Neural cell (in vitro differentiated cells): ENCODE measurements around the gene THAP7. TPM values are rescaled to one million over a fixed set of nuclear protein-coding genes. Genes with fewer than 3 reads are reported as not detected.

Experiments
- H2AFZ ChIP-seq: fragments of 200-600, 300-800 bp; sonication (generic), shearing (Covaris generic); 2 replicates; pipeline ENCODE4 v1.6.0; 2014; ENCODE audit warnings: low read depth, mild to moderate bottlenecking, antibody characterized with exemption, low read length, moderate library complexity
- H3F3A ChIP-seq: fragments of 200-600 bp; shearing (Covaris generic); 2 replicates; pipeline ENCODE4 v1.6.1; 2016; ENCODE audit warnings: mild to moderate bottlenecking, moderate library complexity, mixed read lengths, antibody characterized with exemption, low read length; ENCODE audit not compliant: insufficient read depth, poor library complexity, severe bottlenecking
- H3K27ac ChIP-seq: fragments of 200-600, 300-800 bp; sonication (generic), shearing (Covaris generic); 2 replicates; pipeline ENCODE4 v1.5.1; 2014; ENCODE audit warnings: mild to moderate bottlenecking, low read length, moderate library complexity
- H3K27me3 ChIP-seq: fragments of 300-800, 200-600 bp; sonication (generic), shearing (Covaris generic); 2 replicates; pipeline ENCODE4 v1.6.0; 2014; ENCODE audit warnings: mild to moderate bottlenecking, low read depth, low read length, moderate library complexity; ENCODE audit not compliant: insufficient read depth
- H3K36me3 ChIP-seq: fragments of 300-800, 200-600 bp; sonication (generic), shearing (Covaris generic); 2 replicates; pipeline ENCODE4 v1.5.1; 2014; ENCODE audit warnings: mild to moderate bottlenecking, antibody characterized with exemption, low read length, moderate library complexity; ENCODE audit not compliant: insufficient read depth
- H3K4me2 ChIP-seq: fragments of 300-800, 200-600 bp; sonication (generic), shearing (Covaris generic); 2 replicates; pipeline ENCODE4 v1.6.0; 2014; ENCODE audit warnings: mild to moderate bottlenecking, low read length
- H3K4me3 ChIP-seq: fragments of 300-800, 200-600 bp; sonication (generic), shearing (Covaris generic); 2 replicates; pipeline ENCODE4 v1.5.1; 2014; ENCODE audit warnings: mild to moderate bottlenecking, low read length, moderate library complexity
- H3K79me2 ChIP-seq: fragments of 200-600 bp; shearing (Covaris generic); replicated peaks from 2 replicates; pipeline ENCODE4 v1.6.0; 2014; ENCODE audit warnings: mild to moderate bottlenecking, low read length, moderate library complexity; ENCODE audit not compliant: insufficient read depth
- H3K9ac ChIP-seq: fragments of 300-800, 200-600 bp; sonication (generic), shearing (Covaris generic); 2 replicates; pipeline ENCODE4 v1.6.1; 2016; ENCODE audit warnings: mild to moderate bottlenecking, low read length, mixed read lengths
- H3K9me2 ChIP-seq: fragments of 200-600 bp; shearing (Covaris generic); 2 replicates; pipeline ENCODE4 v1.6.1; 2016; ENCODE audit warnings: mild to moderate bottlenecking, low read length, mixed read lengths; ENCODE audit not compliant: insufficient read depth
- H3K9me3 ChIP-seq: fragments of 200-600, 300-800 bp; sonication (generic), shearing (Covaris generic); 2 replicates; pipeline ENCODE4 v1.6.1; 2016; ENCODE audit warnings: mild to moderate bottlenecking, mixed run types, low read length, moderate library complexity, mixed read lengths
- H4K20me1 ChIP-seq: fragments of 200-600 bp; shearing (Covaris generic); 2 replicates; pipeline ENCODE4 v1.6.1; 2016; ENCODE audit warnings: mild to moderate bottlenecking, mixed run types; ENCODE audit not compliant: insufficient read depth
- EP300 ChIP-seq: fragments of 450-650 bp; conservative IDR thresholded peaks from 2 replicates; pipeline ENCODE4 v1.6.1; 2014; ENCODE audit warnings: antibody characterized with exemption, mild to moderate bottlenecking, moderate library complexity; ENCODE audit not compliant: poor library complexity, severe bottlenecking
- EZH2 ChIP-seq: fragments of 200-600, 300-800 bp; shearing (Covaris generic), sonication (generic); IDR thresholded peaks from 2 replicates; pipeline ENCODE4 v1.6.1; 2014; ENCODE audit warnings: antibody characterized with exemption, low read length, borderline replicate concordance, mild to moderate bottlenecking; ENCODE audit not compliant: insufficient read depth, poor library complexity, severe bottlenecking
- MXI1 ChIP-seq: fragments of 450-650 bp; conservative IDR thresholded peaks from 2 replicates; pipeline ENCODE4 v1.6.1; 2014; ENCODE audit warnings: antibody characterized with exemption, mild to moderate bottlenecking; ENCODE audit not compliant: poor library complexity, severe bottlenecking
- POLR2AphosphoS5 ChIP-seq: IDR thresholded peaks from 2 replicates; pipeline ENCODE4 v1.6.1; 2012
- RAD21 ChIP-seq: fragments of 450-650 bp; conservative IDR thresholded peaks from 2 replicates; pipeline ENCODE4 v1.6.1; 2014; ENCODE audit warnings: antibody characterized with exemption, mild to moderate bottlenecking, moderate library complexity
- SMC3 ChIP-seq: fragments of 450-650 bp; conservative IDR thresholded peaks from 2 replicates; pipeline ENCODE4 v1.6.1; 2014; ENCODE audit warnings: antibody characterized with exemption, mild to moderate bottlenecking, moderate library complexity; ENCODE audit not compliant: poor library complexity
- TAF1 ChIP-seq: IDR thresholded peaks from 2 replicates; pipeline ENCODE4 v1.6.1; 2012; ENCODE audit warnings: low read depth
- polyA minus RNA-seq: library from RNA; depleted of rRNA, polyadenylated mRNA; stranded (reverse); fragments of >200 nt; gene quantifications from 2 replicates; pipeline ENCODE4 v1.2.3, GENCODE V29; 2014
- polyA plus RNA-seq: library from polyadenylated mRNA; depleted of rRNA; stranded (reverse); fragments of >200 nt; gene quantifications from 2 replicates; pipeline ENCODE4 v1.2.3, GENCODE V29; 2014
- TF ChIP-seq, protein P1 (sequence below): IDR thresholded peaks from 2 replicates; pipeline ENCODE4 v1.6.1; 2012; ENCODE audit warnings: borderline replicate concordance
- TF ChIP-seq, protein P2 (sequence below): fragments of 450-650 bp; IDR thresholded peaks from 2 replicates; pipeline ENCODE4 v1.5.1; 2014; ENCODE audit warnings: antibody characterized with exemption, mild to moderate bottlenecking, moderate library complexity; ENCODE audit not compliant: poor library complexity, severe bottlenecking

The THAP7 gene, protein sequence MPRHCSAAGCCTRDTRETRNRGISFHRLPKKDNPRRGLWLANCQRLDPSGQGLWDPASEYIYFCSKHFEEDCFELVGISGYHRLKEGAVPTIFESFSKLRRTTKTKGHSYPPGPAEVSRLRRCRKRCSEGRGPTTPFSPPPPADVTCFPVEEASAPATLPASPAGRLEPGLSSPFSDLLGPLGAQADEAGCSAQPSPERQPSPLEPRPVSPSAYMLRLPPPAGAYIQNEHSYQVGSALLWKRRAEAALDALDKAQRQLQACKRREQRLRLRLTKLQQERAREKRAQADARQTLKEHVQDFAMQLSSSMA
- polyA plus RNA-seq (28.7 and 47.4 TPM in 2 replicates), polyA minus RNA-seq (27.8 and 36.8 TPM in 2 replicates)

DNA sequence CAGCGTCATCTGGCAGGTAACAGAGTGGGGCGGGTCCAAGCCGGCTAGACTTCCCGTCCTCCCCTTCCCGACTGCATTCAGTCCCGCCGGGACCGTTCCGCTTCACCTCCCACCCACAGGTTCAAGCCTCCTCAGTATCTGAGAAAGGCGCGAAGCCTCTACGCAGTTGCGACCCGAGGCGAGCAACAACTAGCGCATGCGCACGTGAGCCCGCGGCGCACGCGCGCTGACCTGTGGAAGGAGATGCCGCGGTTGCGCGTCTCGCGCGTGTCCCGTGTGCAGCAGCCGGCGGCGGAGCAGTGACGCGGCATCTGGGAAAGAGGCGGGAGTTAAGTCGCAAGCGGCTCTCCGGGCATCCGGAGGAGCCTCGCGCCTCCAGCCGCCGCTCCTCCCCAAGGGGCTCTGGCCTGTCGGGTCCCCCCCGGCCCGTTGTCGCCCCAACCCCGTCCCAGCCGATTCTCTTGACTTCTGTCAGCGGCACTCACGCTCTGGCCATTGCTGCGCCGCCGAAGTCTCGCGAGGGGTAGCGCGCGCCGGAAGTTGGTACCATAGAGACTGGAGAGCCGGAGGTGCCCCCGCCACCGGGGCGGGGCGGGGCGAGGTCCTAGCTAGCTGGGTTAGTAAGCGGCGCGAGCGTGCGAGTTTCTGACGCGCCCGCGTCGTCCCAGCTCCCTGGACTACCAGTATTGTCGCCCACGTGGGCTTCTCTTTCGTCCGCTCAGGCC, at the start of gene THAP7:
Gene THAP7 (minus strand): TSS at position 518 of the 725 bp plus-strand sequence. CDS start 207 bp downstream, at position 311.
- no peaks in the 10 kb centered on the region for H4K20me1 ChIP-seq
- peak within 1 kb of the TSS; percentile 68 for H2AFZ ChIP-seq
- TF ChIP-seq TAF1 (peak; percentile 74), EP300 (peak; percentile 70), MXI1 (peak; percentile 94), RAD21 (peak; percentile 52), POLR2AphosphoS5 (peak; percentile 76), EZH2 (no peak), SMC3 (no peak)
- TF ChIP-seq, protein P1, sequence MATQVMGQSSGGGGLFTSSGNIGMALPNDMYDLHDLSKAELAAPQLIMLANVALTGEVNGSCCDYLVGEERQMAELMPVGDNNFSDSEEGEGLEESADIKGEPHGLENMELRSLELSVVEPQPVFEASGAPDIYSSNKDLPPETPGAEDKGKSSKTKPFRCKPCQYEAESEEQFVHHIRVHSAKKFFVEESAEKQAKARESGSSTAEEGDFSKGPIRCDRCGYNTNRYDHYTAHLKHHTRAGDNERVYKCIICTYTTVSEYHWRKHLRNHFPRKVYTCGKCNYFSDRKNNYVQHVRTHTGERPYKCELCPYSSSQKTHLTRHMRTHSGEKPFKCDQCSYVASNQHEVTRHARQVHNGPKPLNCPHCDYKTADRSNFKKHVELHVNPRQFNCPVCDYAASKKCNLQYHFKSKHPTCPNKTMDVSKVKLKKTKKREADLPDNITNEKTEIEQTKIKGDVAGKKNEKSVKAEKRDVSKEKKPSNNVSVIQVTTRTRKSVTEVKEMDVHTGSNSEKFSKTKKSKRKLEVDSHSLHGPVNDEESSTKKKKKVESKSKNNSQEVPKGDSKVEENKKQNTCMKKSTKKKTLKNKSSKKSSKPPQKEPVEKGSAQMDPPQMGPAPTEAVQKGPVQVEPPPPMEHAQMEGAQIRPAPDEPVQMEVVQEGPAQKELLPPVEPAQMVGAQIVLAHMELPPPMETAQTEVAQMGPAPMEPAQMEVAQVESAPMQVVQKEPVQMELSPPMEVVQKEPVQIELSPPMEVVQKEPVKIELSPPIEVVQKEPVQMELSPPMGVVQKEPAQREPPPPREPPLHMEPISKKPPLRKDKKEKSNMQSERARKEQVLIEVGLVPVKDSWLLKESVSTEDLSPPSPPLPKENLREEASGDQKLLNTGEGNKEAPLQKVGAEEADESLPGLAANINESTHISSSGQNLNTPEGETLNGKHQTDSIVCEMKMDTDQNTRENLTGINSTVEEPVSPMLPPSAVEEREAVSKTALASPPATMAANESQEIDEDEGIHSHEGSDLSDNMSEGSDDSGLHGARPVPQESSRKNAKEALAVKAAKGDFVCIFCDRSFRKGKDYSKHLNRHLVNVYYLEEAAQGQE, result peak; percentile 75
- TF ChIP-seq, protein P2, sequence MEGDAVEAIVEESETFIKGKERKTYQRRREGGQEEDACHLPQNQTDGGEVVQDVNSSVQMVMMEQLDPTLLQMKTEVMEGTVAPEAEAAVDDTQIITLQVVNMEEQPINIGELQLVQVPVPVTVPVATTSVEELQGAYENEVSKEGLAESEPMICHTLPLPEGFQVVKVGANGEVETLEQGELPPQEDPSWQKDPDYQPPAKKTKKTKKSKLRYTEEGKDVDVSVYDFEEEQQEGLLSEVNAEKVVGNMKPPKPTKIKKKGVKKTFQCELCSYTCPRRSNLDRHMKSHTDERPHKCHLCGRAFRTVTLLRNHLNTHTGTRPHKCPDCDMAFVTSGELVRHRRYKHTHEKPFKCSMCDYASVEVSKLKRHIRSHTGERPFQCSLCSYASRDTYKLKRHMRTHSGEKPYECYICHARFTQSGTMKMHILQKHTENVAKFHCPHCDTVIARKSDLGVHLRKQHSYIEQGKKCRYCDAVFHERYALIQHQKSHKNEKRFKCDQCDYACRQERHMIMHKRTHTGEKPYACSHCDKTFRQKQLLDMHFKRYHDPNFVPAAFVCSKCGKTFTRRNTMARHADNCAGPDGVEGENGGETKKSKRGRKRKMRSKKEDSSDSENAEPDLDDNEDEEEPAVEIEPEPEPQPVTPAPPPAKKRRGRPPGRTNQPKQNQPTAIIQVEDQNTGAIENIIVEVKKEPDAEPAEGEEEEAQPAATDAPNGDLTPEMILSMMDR, result no peak
- peak within 1 kb of the TSS; percentile 94 for H3K27ac ChIP-seq
- H3F3A ChIP-seq, result no peaks in the 10 kb centered on the region
- no peaks in the 10 kb centered on the region for H3K9me3 ChIP-seq
- H3K79me2 ChIP-seq, result peaks cover 3% of the 10 kb centered on the region
- H3K4me2 ChIP-seq, result peak within 1 kb of the TSS; percentile 96
- H3K9me2 ChIP-seq, result no peaks in the 10 kb centered on the region
- H3K9ac ChIP-seq, result peak within 1 kb of the TSS; percentile 87
- H3K27me3 ChIP-seq, result no peaks in the 10 kb centered on the region
- peak within 1 kb of the TSS; percentile 69 for H3K4me3 ChIP-seq
- no peaks in the 10 kb centered on the region for H3K36me3 ChIP-seq

DNA sequence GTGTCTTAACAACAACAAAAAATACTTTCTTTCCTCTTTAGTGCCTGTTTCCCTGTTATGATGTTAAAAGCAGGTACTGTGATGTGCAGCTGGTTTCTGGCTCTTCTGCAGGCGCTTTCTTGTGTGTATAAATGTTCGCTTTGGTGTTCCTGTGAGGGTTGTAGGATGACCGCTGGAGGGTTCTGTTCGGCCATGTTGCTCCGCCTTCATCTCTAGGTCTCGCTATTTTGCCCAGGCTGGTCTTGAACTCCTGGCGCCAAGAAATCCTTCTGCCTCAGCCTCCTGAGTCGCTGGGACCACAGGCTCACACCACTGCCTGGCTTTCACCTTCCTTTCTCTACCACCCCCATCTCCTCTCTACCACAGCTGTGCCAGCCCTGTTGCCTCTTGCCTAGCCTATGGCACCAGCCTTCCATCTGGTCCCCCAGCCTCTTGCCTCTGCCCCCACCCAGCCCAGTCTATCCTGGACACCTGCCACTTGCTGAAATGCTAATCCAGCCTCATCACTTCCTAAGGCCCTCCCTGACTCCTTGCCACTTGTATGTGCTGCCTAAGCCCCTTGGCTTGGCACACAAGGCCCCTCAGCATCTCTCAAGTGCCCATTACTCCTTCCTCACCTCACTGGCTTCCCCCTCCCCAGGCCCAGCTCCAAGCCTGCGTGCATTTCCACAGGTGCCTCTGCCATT, 49.4 kb upstream of the THAP7 start:
- Histone ChIP-seq H3K9ac (no peak overlapping the region), H3K79me2 (no peaks in the 10 kb centered on the region), H4K20me1 (no peaks in the 10 kb centered on the region), H3K4me2 (no peak overlapping the region), H2AFZ (no peak overlapping the region), H3K9me2 (no peaks in the 10 kb centered on the region), H3K9me3 (no peaks in the 10 kb centered on the region), H3F3A (no peaks in the 10 kb centered on the region), H3K36me3 (no peaks in the 10 kb centered on the region), H3K4me3 (no peak overlapping the region), H3K27me3 (no peaks in the 10 kb centered on the region), H3K27ac (no peak overlapping the region)
- TF ChIP-seq, protein P1, result no peak
- TF ChIP-seq RAD21, result no peak
- no peak for TF ChIP-seq POLR2AphosphoS5
- TF ChIP-seq, protein P2, result no peak
- TF ChIP-seq SMC3, result no peak
- no peak for TF ChIP-seq EZH2
- TF ChIP-seq MXI1, result no peak
